WERI-Rb-1 (cell line): ENCODE measurements around the gene SAFB2.

Experiments used
- DNase-seq: peaks from one replicate; pipeline ENCODE4 v3.0.0-alpha.2; 2020
- H3K27ac ChIP-seq: fragments of 250-450 bp; sonication (Bioruptor Pico); 2 replicates; pipeline ENCODE4 v1.5.1; 2020; ENCODE audit warnings: mild to moderate bottlenecking, moderate library complexity
- H3K27me3 ChIP-seq: fragments of 250-450 bp; sonication (Bioruptor Pico); 2 replicates; pipeline ENCODE4 v1.5.1; 2021; ENCODE audit warnings: mild to moderate bottlenecking, low read depth, moderate library complexity; ENCODE audit not compliant: insufficient read depth, severe bottlenecking
- H3K36me3 ChIP-seq: fragments of 250-450 bp; sonication (Bioruptor Pico); 2 replicates; pipeline ENCODE4 v1.5.1; 2020; ENCODE audit warnings: mild to moderate bottlenecking, moderate library complexity
- H3K4me3 ChIP-seq: 2 replicates; pipeline ENCODE4 v1.5.1; 2011; ENCODE audit warnings: low read depth, mild to moderate bottlenecking, control low read depth, low read length
- H3K9me3 ChIP-seq: fragments of 250-450 bp; sonication (Bioruptor Pico); 2 replicates; pipeline ENCODE4 v1.5.1; 2021; ENCODE audit warnings: mild to moderate bottlenecking, moderate library complexity; ENCODE audit not compliant: severe bottlenecking
- TF ChIP-seq, protein P1 (sequence below): IDR thresholded peaks from 2 replicates; pipeline ENCODE4 v1.5.1; 2011; ENCODE audit warnings: low read depth, mild to moderate bottlenecking, control low read depth, inconsistent platforms, low read length

Gene SAFB2

DNA sequence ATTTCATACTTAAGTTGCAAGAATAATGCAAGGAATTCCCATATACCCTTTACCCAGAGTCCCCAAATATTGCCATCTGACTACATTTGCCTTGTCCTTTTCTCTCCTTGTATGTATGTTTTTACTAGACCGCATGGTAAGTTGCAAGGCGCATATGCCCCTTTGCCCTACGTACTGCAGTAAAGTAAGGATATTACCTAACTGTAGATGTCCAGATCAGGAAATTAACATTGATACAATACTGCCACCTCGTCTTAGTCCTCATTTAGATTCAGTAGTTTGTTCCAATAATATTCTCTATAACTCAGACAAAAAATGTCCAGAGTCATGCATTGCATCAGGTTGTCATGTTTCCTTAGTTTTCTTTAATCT is 9.7 kb upstream of the SAFB2 start:
- H3K9me3 ChIP-seq: no peaks in the 10 kb centered on the region
- no peak overlapping the region for H3K27ac ChIP-seq
- H3K36me3 ChIP-seq: peaks cover 90% of the 10 kb centered on the region
- no peak for DNase-seq
- H3K27me3 ChIP-seq: no peaks in the 10 kb centered on the region
- H3K4me3 ChIP-seq: no peak overlapping the region
- TF ChIP-seq, protein P1, sequence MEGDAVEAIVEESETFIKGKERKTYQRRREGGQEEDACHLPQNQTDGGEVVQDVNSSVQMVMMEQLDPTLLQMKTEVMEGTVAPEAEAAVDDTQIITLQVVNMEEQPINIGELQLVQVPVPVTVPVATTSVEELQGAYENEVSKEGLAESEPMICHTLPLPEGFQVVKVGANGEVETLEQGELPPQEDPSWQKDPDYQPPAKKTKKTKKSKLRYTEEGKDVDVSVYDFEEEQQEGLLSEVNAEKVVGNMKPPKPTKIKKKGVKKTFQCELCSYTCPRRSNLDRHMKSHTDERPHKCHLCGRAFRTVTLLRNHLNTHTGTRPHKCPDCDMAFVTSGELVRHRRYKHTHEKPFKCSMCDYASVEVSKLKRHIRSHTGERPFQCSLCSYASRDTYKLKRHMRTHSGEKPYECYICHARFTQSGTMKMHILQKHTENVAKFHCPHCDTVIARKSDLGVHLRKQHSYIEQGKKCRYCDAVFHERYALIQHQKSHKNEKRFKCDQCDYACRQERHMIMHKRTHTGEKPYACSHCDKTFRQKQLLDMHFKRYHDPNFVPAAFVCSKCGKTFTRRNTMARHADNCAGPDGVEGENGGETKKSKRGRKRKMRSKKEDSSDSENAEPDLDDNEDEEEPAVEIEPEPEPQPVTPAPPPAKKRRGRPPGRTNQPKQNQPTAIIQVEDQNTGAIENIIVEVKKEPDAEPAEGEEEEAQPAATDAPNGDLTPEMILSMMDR: no peak

DNA sequence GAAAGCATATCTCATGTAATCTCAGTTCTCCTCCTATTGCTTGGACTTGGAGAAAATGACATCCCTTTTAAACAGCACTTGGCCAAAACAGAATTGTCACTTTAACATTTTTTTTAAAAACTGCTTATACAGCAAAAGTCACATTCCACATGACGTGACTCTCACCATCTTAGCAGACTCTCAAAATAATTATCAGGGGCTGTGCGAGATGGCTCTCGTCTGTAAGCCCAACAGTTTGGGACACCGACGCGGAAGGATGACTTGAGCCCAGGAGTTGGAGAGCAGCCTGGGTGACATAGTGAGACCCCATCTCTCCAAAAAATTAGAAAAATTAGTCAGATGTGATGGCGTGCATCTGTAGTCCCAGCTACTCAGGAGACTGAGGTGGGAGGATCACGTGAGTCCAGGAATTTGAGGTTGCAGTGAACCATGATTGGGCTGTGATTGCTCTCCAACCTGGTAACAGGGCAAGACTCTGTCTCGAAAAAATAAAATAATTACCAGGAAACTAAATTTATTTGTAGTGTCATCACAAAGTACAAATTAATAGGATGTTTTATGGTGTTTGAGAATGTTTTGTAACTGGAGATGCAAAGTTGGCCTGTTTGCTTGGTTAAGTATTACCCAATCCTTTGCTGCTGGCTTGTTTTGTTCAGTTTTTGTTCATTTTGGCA is 9.1 kb upstream of the SAFB2 start:
- no peaks in the 10 kb centered on the region for H3K27me3 ChIP-seq
- H3K4me3 ChIP-seq: no peak overlapping the region
- H3K27ac ChIP-seq: no peak overlapping the region
- TF ChIP-seq, protein P1: no peak
- no peak for DNase-seq
- peaks cover 93% of the 10 kb centered on the region for H3K36me3 ChIP-seq
- H3K9me3 ChIP-seq: no peaks in the 10 kb centered on the region

DNA sequence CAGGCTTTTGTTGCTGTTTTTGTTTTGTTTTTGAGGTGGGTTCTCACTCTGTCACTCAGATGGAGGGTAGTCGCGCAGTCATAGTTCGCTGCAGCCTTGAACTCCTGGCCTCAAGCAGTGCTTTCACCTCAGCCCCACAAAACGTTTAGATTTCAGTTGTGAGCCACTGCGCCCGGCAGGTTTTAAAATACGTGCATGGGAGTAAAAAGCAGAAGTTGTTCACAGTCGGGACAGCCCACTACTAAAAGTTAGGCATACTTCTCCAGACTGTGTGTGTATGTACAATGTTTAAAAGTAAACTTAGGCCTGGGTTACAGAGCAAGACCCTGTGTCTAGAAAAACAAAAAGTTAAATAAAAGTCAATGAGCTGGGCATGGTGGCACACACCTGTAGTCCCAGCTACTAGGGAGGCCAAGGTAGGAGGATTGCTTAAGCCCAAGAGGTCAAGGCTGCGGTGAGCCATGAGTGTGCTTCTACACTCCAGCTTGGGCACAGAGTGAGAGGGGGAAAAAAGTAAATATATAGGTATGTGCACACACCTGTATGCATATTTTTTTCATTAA is 6.4 kb upstream of the SAFB2 start:
- H3K4me3 ChIP-seq: no peak overlapping the region
- no peak for DNase-seq
- H3K27me3 ChIP-seq: no peaks in the 10 kb centered on the region
- TF ChIP-seq, protein P1: no peak
- no peak overlapping the region for H3K27ac ChIP-seq
- no peaks in the 10 kb centered on the region for H3K9me3 ChIP-seq
- peaks cover 92% of the 10 kb centered on the region for H3K36me3 ChIP-seq

DNA sequence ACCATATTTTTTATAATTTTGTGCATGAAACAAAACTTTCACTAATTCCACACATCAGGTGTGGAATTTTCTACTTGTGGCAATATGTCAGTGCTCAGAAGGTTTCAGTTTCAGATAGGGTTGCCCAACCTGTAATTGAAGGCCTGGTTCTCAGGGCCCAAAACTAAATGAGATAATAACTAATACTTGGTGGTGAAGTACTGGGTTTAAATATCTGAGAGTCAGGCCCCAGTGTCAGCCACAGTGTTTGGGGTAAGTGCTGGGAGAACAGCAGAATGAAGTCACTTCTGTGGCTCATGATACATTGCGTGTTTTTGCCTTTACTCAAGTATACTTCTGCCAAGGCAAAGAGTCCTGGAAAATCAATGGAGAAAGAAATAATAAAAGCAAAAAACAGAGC is 5.9 kb upstream of the SAFB2 start:
- Histone ChIP-seq H3K27ac (peak overlapping the region; percentile 32; the same call in 1 of the 2 replicates), H3K27me3 (no peaks in the 10 kb centered on the region), H3K36me3 (peaks cover 90% of the 10 kb centered on the region), H3K9me3 (no peaks in the 10 kb centered on the region), H3K4me3 (no peak overlapping the region)
- TF ChIP-seq, protein P1: no peak
- no peak for DNase-seq

DNA sequence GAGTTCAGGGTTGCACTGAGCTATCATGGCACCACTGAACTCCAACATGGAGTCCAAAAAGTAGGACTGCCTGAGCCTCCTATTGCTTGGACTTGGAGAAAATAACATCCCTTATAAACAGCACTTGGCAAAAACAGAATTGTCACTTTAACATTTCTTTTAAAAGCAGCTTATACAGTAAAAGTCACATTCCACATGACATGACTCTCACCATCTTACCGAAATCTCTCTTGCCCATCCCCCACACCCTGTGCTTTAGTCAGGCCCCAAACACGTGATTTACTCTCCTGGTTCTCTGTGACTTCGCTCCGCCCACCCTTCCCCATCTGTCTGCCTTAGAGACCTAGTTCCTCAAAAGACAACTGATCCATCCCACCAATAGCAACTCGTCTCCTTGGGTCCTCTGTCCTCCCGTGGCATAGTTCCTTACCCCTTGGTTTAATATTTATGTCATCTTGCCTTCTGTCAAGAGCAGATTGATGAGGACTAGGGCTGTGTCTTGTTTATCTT is 4.9 kb upstream of the SAFB2 start:
- TF ChIP-seq, protein P1: no peak

More for the DNA sequence above, 4.9 kb upstream of the SAFB2 start:
- Histone ChIP-seq H3K4me3 (no peak overlapping the region), H3K36me3 (peaks cover 82% of the 10 kb centered on the region), H3K27me3 (no peaks in the 10 kb centered on the region), H3K27ac (peak overlapping the region; percentile 32), H3K9me3 (no peaks in the 10 kb centered on the region)
- peak; percentile 84 for DNase-seq
